PC-9 (cell line): Measurements from ENCODE around the gene NISCH. TPM values are rescaled to one million over a fixed set of nuclear protein-coding genes. Genes with fewer than 3 reads are reported as not detected.

Source experiments
- BruUV-seq: library from RNA; stranded (reverse); fragments of 400-500 nt; replicated peaks from 2 replicates; lab custom pipeline; 2021; lab: Mats Ljungman, UMichigan
- CTCF ChIA-PET: fragments of 300-600 bp; sonication (Branson Sonifier 250); formaldehyde crosslinking; loops from one replicate; lab custom pipeline; 2022; ENCODE audit warnings: antibody characterized with exemption; lab: Charles Lee
- POLR2A ChIA-PET: fragments of 300-600 bp; sonication (Branson Sonifier 250); formaldehyde crosslinking; loops from one replicate; lab custom pipeline; 2022; ENCODE audit warnings: antibody characterized with exemption; ENCODE audit not compliant: unreplicated experiment; lab: Charles Lee
- DNase-seq, 2 experiments: peaks; one replicate each; pipeline versions ENCODE4 v3.0.0 to v3.0.0-alpha.2; 2015 to 2022; ENCODE audit warnings: mixed read lengths in 1 of 2
- H2AFZ ChIP-seq: fragments of 200-600 bp; sonication (generic); 2 replicates; pipeline ENCODE4 v1.8.1; 2017; ENCODE audit warnings: antibody characterized with exemption
- H3F3A ChIP-seq: fragments of 200-600 bp; sonication (generic); 2 replicates; pipeline ENCODE4 v1.8.1; 2017; ENCODE audit warnings: antibody characterized with exemption, mild to moderate bottlenecking, low read depth; ENCODE audit not compliant: insufficient read depth
- H3K27ac ChIP-seq: fragments of 200-600 bp; sonication (generic); 2 replicates; pipeline ENCODE4 v1.6.1; 2016; ENCODE audit warnings: mixed run types
- H3K27me3 ChIP-seq: fragments of 200-600 bp; sonication (generic); 2 replicates; pipeline ENCODE4 v1.6.1; 2016; ENCODE audit warnings: low read depth, mixed run types; ENCODE audit not compliant: insufficient read depth
- H3K36me3 ChIP-seq: fragments of 200-600 bp; sonication (generic); 2 replicates; pipeline ENCODE4 v1.6.1; 2016; ENCODE audit warnings: low read depth, mixed run types
- H3K4me1 ChIP-seq: fragments of 200-600 bp; sonication (generic); replicated peaks from 2 replicates; pipeline ENCODE4 v1.6.1; 2016; ENCODE audit warnings: mixed run types; ENCODE audit not compliant: insufficient read depth
- H3K4me2 ChIP-seq: fragments of 200-600 bp; sonication (generic); 2 replicates; pipeline ENCODE4 v1.6.1; 2017; ENCODE audit warnings: mixed run types
- H3K4me3 ChIP-seq: fragments of 200-600 bp; sonication (generic); 2 replicates; pipeline ENCODE4 v1.6.1; 2016; ENCODE audit warnings: mixed run types
- H3K79me2 ChIP-seq: fragments of 200-600 bp; sonication (generic); 2 replicates; pipeline ENCODE4 v1.6.1; 2017; ENCODE audit warnings: low read depth, mixed run types
- H3K9me2 ChIP-seq: fragments of 200-600 bp; sonication (generic); 2 replicates; pipeline ENCODE4 v1.8.1; 2017; ENCODE audit warnings: mild to moderate bottlenecking; ENCODE audit not compliant: insufficient read depth
- H3K9me3 ChIP-seq: fragments of 200-600 bp; sonication (generic); 2 replicates; pipeline ENCODE4 v1.8.1; 2016; ENCODE audit warnings: low read depth; ENCODE audit not compliant: insufficient read depth
- H4K20me1 ChIP-seq: fragments of 200-600 bp; sonication (generic); 2 replicates; pipeline ENCODE4 v1.8.1; 2017; ENCODE audit not compliant: insufficient read depth
- EZH2 ChIP-seq: fragments of 200-600 bp; sonication (generic); IDR thresholded peaks from 2 replicates; pipeline ENCODE4 v1.8.0; 2017; ENCODE audit warnings: antibody characterized with exemption, low read depth
- intact Hi-C: fragments of 100-400 bp; cut with micrococcal nuclease; formaldehyde crosslinking; loops from one replicate; pipeline ENCODE4 v1.10.0; 2022; ENCODE audit not compliant: unreplicated experiment
- total RNA-seq: library from RNA; stranded (reverse); gene quantifications from 2 replicates; pipeline ENCODE4 v1.2.3, GENCODE V29; 2021
- TF ChIP-seq, protein P1 (sequence below): fragments of 200-600 bp; sonication (generic); conservative IDR thresholded peaks from 2 replicates; pipeline ENCODE4 v1.6.1; 2017; ENCODE audit warnings: mixed run types, antibody characterized with exemption, mild to moderate bottlenecking, moderate library complexity

NISCH gene
- total RNA-seq, 1 experiment from 2014 or later, result 66.1 TPM

DNA sequence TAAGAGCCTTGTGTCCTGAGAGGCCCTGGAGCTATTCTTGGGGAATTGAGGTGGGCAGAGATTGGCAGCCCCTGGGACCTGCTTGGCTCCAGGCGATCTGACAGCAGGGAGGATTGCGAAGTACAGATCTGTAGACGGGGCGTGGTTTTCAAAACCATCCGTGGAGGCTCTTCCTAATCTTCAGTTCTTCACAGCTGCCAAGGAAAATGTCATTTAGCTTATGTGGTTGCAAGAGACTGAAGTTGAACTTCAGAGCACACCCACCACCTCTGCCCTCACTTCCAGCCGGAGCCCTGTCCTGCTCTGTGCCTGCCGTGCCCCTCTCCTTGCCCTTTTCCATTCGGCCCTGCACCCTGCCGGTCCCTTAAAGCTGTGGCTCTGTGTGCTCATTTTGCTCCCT, 12.9 kb downstream of the NISCH start:
- no peaks in the 10 kb centered on the region for H3K79me2 ChIP-seq
- POLR2A ChIA-PET, result no interaction called here
- no TSS peak for BruUV-seq

DNA sequence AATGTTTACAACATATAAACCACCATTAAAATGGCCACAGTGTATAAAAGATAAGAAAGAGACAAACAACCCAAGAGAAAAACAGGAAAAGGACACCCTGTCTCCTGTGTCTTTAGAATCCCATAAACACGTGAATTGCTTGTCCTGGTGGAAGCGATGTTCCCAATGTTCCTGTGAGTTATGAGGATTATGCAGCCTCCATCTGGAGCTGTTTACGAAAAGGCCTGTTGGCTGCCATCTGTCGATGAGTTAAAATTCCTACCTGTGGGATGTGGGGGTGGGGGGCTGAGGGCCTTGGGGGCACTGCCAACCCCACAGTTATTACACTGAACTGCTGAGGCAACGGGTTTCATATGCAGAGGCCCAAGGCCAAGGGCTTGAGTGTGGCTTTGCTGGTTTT, 13.6 kb downstream of the NISCH start:
- CTCF ChIA-PET, result interaction anchor here (0.6 kb wide), 1 partner anchor 76 kb away, joined by 6 read pairs; no protein-coding TSS in a partner anchor
- H3K4me3 ChIP-seq, result no peak overlapping the region
- no peak for DNase-seq
- BruUV-seq, result no TSS peak
- H3K9me2 ChIP-seq, result no peaks in the 10 kb centered on the region
- no peak for TF ChIP-seq EZH2
- H3K4me1 ChIP-seq, result no peaks in the 10 kb centered on the region
- intact Hi-C loops, result no loop called here
- H3K36me3 ChIP-seq, result no peaks in the 10 kb centered on the region
- POLR2A ChIA-PET, result no interaction called here
- H3K79me2 ChIP-seq, result no peaks in the 10 kb centered on the region
- H3F3A ChIP-seq, result no peaks in the 10 kb centered on the region; the same call in 1 of the 2 replicates
- H3K27me3 ChIP-seq, result no peaks in the 10 kb centered on the region
- no peak overlapping the region for H2AFZ ChIP-seq
- H4K20me1 ChIP-seq, result no peaks in the 10 kb centered on the region
- no peak overlapping the region for H3K4me2 ChIP-seq
- H3K9me3 ChIP-seq, result no peaks in the 10 kb centered on the region
- H3K27ac ChIP-seq, result no peak overlapping the region

More for the DNA sequence above, 12.9 kb downstream of the NISCH start:
- H3K27me3 ChIP-seq, result no peaks in the 10 kb centered on the region
- H4K20me1 ChIP-seq, result no peaks in the 10 kb centered on the region
- H3K27ac ChIP-seq, result no peak overlapping the region
- H3K4me1 ChIP-seq, result no peaks in the 10 kb centered on the region
- H3F3A ChIP-seq, result no peaks in the 10 kb centered on the region; the same call in 1 of the 2 replicates
- H2AFZ ChIP-seq, result no peak overlapping the region
- CTCF ChIA-PET, result interaction anchor here (0.6 kb wide), 1 partner anchor 77 kb away, joined by 6 read pairs; no protein-coding TSS in a partner anchor
- TF ChIP-seq, protein P1, sequence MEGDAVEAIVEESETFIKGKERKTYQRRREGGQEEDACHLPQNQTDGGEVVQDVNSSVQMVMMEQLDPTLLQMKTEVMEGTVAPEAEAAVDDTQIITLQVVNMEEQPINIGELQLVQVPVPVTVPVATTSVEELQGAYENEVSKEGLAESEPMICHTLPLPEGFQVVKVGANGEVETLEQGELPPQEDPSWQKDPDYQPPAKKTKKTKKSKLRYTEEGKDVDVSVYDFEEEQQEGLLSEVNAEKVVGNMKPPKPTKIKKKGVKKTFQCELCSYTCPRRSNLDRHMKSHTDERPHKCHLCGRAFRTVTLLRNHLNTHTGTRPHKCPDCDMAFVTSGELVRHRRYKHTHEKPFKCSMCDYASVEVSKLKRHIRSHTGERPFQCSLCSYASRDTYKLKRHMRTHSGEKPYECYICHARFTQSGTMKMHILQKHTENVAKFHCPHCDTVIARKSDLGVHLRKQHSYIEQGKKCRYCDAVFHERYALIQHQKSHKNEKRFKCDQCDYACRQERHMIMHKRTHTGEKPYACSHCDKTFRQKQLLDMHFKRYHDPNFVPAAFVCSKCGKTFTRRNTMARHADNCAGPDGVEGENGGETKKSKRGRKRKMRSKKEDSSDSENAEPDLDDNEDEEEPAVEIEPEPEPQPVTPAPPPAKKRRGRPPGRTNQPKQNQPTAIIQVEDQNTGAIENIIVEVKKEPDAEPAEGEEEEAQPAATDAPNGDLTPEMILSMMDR, result no peak
- no peak for TF ChIP-seq EZH2
- no peak for DNase-seq
- intact Hi-C loops, result no loop called here
- H3K4me2 ChIP-seq, result no peak overlapping the region
- no peaks in the 10 kb centered on the region for H3K36me3 ChIP-seq
- no peak overlapping the region for H3K4me3 ChIP-seq
- no peaks in the 10 kb centered on the region for H3K9me2 ChIP-seq
- no peaks in the 10 kb centered on the region for H3K9me3 ChIP-seq

DNA sequence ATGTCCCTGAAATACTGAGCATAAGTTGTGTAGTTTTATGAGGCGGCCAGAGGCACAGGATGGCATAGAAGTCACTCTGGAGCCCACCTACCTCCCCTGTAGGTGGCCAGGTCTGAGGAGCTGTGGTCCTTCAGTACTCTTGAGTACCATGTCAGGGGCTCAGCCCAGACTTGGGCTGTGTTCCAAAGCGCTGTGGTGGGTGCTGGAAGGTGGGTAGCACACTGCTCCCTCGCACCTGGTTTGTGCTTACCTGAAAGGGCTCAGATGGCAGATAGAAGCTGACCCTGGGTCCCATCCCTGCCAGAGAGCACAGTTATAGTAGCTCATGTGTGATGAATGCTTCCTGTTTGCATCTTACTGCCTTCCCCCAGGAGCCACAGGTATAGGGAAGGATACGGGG, 15.5 kb downstream of the NISCH start:
- CTCF ChIA-PET, result interaction anchor here (0.5 kb wide), 1 partner anchor 46 kb away, joined by 6 read pairs; no protein-coding TSS in a partner anchor

DNA sequence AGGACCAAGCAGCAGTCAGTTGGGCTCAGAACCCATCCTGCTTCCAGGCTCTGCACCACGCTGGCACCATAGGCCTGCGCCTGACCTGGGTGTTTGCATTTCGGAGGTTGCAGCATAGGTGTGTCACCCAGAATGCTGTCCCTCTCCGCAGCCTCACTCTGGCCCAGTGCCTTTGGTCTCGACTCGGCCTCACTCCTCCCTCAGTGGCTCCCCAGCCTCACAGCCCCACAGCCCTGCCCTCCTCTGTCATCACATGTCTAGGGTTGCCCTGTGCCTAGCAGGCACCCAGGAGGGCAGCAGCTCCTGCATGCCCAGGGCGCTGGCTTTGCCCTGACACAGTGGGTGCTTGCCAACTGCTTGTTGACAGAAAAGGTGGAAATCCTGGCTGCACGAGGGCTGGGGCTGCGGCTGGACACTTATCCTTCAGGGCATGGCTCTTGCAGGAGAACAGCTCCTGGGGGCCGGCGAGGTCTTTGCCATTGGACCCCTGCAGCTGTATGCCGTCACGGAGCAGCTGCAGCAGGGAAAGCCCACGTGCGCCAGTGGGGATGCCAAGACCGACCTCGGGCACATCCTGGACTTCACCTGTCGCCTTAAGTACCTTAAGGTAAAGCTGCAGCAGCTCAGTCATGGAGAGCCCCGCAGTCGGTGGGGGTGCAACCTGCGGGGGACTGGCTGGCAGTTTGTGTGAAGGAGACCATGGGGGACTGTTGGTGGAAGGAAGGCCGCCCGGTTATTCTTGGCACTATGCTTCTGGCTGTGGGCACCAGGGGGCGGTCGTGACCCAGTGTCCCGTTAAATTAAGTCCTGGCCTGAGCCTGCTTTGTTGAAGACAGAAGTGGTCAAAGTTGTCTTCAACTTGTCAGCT, 16.2 kb downstream of the NISCH start:
- no TSS peak for BruUV-seq
- POLR2A ChIA-PET, result interaction anchor here (0.8 kb wide), 1 partner anchor 361 kb away, joined by 6 read pairs; no protein-coding TSS in a partner anchor

More for the DNA sequence above, 15.5 kb downstream of the NISCH start:
- no peaks in the 10 kb centered on the region for H3K4me1 ChIP-seq
- no peaks in the 10 kb centered on the region for H4K20me1 ChIP-seq
- DNase-seq, result no peak
- H3K36me3 ChIP-seq, result no peaks in the 10 kb centered on the region
- no peaks in the 10 kb centered on the region for H3K79me2 ChIP-seq
- H3F3A ChIP-seq, result no peaks in the 10 kb centered on the region
- H2AFZ ChIP-seq, result no peak overlapping the region
- no peaks in the 10 kb centered on the region for H3K27me3 ChIP-seq
- intact Hi-C loops, result no loop called here
- H3K9me2 ChIP-seq, result no peaks in the 10 kb centered on the region
- POLR2A ChIA-PET, result interaction anchor here (0.8 kb wide), 1 partner anchor 361 kb away, joined by 6 read pairs; no protein-coding TSS in a partner anchor
- H3K9me3 ChIP-seq, result no peaks in the 10 kb centered on the region
- no peak for TF ChIP-seq EZH2
- no peak overlapping the region for H3K4me3 ChIP-seq
- no peak overlapping the region for H3K4me2 ChIP-seq
- no TSS peak for BruUV-seq
- H3K27ac ChIP-seq, result no peak overlapping the region

More for the DNA sequence above, 16.2 kb downstream of the NISCH start:
- no peak for DNase-seq
- CTCF ChIA-PET, result no interaction called here
- H3K36me3 ChIP-seq, result no peaks in the 10 kb centered on the region
- intact Hi-C loops, result no loop called here
- H4K20me1 ChIP-seq, result no peaks in the 10 kb centered on the region
- H3K4me1 ChIP-seq, result no peaks in the 10 kb centered on the region
- H2AFZ ChIP-seq, result no peak overlapping the region
- no peaks in the 10 kb centered on the region for H3K9me3 ChIP-seq
- no peak overlapping the region for H3K4me2 ChIP-seq
- no peak overlapping the region for H3K4me3 ChIP-seq
- no peak overlapping the region for H3K27ac ChIP-seq
- no peaks in the 10 kb centered on the region for H3F3A ChIP-seq
- no peaks in the 10 kb centered on the region for H3K27me3 ChIP-seq
- no peaks in the 10 kb centered on the region for H3K79me2 ChIP-seq
- TF ChIP-seq, protein P1, result no peak
- TF ChIP-seq EZH2, result no peak
- no peaks in the 10 kb centered on the region for H3K9me2 ChIP-seq
